IMR-90 (cell line): ENCODE measurements around the gene SLC30A7.

Experiments
- CEBPB ChIP-seq: IDR thresholded peaks from 2 replicates; pipeline ENCODE4 v1.6.1; 2012; ENCODE audit warnings: low read depth, low read length, improper control_type of control experiment
- CTCF ChIP-seq: conservative IDR thresholded peaks from 2 replicates; pipeline ENCODE4 v1.5.1; 2012; ENCODE audit warnings: mild to moderate bottlenecking, low read depth, low read length, improper control_type of control experiment
- POLR2A ChIP-seq: IDR thresholded peaks from 2 replicates; pipeline ENCODE4 v1.6.1; 2012; ENCODE audit warnings: mild to moderate bottlenecking, low read depth, low read length
- RFX5 ChIP-seq: IDR thresholded peaks from 2 replicates; pipeline ENCODE4 v1.8.0; 2012; ENCODE audit warnings: low read depth, mild to moderate bottlenecking, low read length, moderate library complexity
- SMC3 ChIP-seq: fragments of 150-350 bp; IDR thresholded peaks from 2 replicates; pipeline ENCODE4 v1.6.1; 2016; ENCODE audit warnings: low read depth, mild to moderate bottlenecking, antibody characterized with exemption, low read length, moderate library complexity
- USF2 ChIP-seq: fragments of 150-350 bp; IDR thresholded peaks from 2 replicates; pipeline ENCODE4 v1.6.1; 2017; ENCODE audit warnings: mild to moderate bottlenecking, antibody characterized with exemption, low read length, low read depth

- no peak for TF ChIP-seq CTCF
- no peak for TF ChIP-seq POLR2A
- TF ChIP-seq USF2 = no peak
- TF ChIP-seq RFX5 = no peak
- no peak for TF ChIP-seq SMC3
- peak; percentile 84 for TF ChIP-seq CEBPB
These were observed 110.7 kb downstream of the SLC30A7 start for GRCh38 chr1:101006553-101006952.
